ENCODE results near the gene FAM180B. TPM values are rescaled to one million over a fixed set of nuclear protein-coding genes. Genes with fewer than 3 reads are reported as not detected.

The FAM180B gene
- total and polyA plus RNA-seq, 2 of the 13 experiments (the other 11 are each of a cell fraction or from before 2014, with no cell fraction given) = 0.40 to 1.0 TPM

- TF ChIP-seq FOXM1 (CRISPR knock-in tag; IDR thresholded peaks at IDR 0.05) = no peak
- no peak for TF ChIP-seq ZNF282 (IDR thresholded peaks at IDR 0.05; ENCODE audit: partially characterized antibody)
- TF ChIP-seq MXI1 (IDR thresholded peaks at IDR 0.05; ENCODE audit: borderline replicate concordance, low read depth, low read length) = no peak
- TF ChIP-seq SAP130 (CRISPR knock-in tag; IDR thresholded peaks at IDR 0.05; ENCODE audit: low read depth) = no peak; the same call in 1 of the 2 replicates
- TF ChIP-seq ARID5B (CRISPR knock-in tag; IDR thresholded peaks at IDR 0.05) = no peak
- TF ChIP-seq ZNF414 (CRISPR knock-in tag; IDR thresholded peaks at IDR 0.05) = no peak
- TF ChIP-seq SIN3A (IDR thresholded peaks at IDR 0.05; ENCODE audit: borderline replicate concordance, low read depth, low read length) = no peak
- TF ChIP-seq ZNF605 (CRISPR knock-in tag; IDR thresholded peaks at IDR 0.05) = no peak
- no peak for TF ChIP-seq GFI1 (CRISPR knock-in tag; IDR thresholded peaks at IDR 0.05; ENCODE audit: borderline replicate concordance)
- TF ChIP-seq KAT2B (IDR thresholded peaks at IDR 0.05; ENCODE audit: borderline replicate concordance, low read depth, low read length) = no peak
- no peak for TF ChIP-seq TRAFD1 (CRISPR knock-in tag; IDR thresholded peaks at IDR 0.05; ENCODE audit: borderline replicate concordance)
- TF ChIP-seq ZNF180 (CRISPR knock-in tag; IDR thresholded peaks at IDR 0.05; ENCODE audit: borderline replicate concordance, low read depth) = no peak
- no peak; the same call in 1 of the 2 replicates for TF ChIP-seq ZNF230 (CRISPR knock-in tag; IDR thresholded peaks at IDR 0.05)
- peak; percentile 85 for TF ChIP-seq GABPB1 (CRISPR knock-in tag; IDR thresholded peaks at IDR 0.05)
- TF ChIP-seq NAIF1 (CRISPR knock-in tag; IDR thresholded peaks at IDR 0.05; ENCODE audit: borderline replicate concordance) = no peak
- 0 out of 2 replicates have a peak, but pooled peaks have one; percentile 18 for TF ChIP-seq ZBTB7A (CRISPR knock-in tag; IDR thresholded peaks at IDR 0.05)
- 0 out of 2 replicates have a peak, but pooled peaks have one; percentile 26 for TF ChIP-seq ZNF761 (CRISPR knock-in tag; conservative IDR thresholded peaks at IDR 0.05)
- TF ChIP-seq HMGA1 (CRISPR knock-in tag; conservative IDR thresholded peaks at IDR 0.05) = no peak
- no peak for TF ChIP-seq ATF7 (IDR thresholded peaks at IDR 0.05)
- TF ChIP-seq ATF7 (CRISPR knock-in tag; IDR thresholded peaks at IDR 0.05) = peak; percentile 52; the same call in 1 of the 2 replicates
- TF ChIP-seq SNRNP70 (IDR thresholded peaks at IDR 0.05; ENCODE audit: low read depth, low read length) = no peak
- no peak for TF ChIP-seq ZFP82 (CRISPR knock-in tag; IDR thresholded peaks at IDR 0.05; ENCODE audit: borderline replicate concordance)
- TF ChIP-seq ZNF18 (CRISPR knock-in tag; IDR thresholded peaks at IDR 0.05; ENCODE audit: insufficient replicate concordance) = no peak
- no peak for TF ChIP-seq NCOA2 (CRISPR knock-in tag; IDR thresholded peaks at IDR 0.05)
Measured at GRCh38 chr11:47587723-47588326, 1.3 kb downstream of the FAM180B start (continued).
